K562 (cell line): ENCODE measurements around the gene ZCCHC24. TPM values are rescaled to one million over a fixed set of nuclear protein-coding genes. Genes with fewer than 3 reads are reported as not detected.

ENCODE experiments used
- ATF7 ChIP-seq: fragments of 450-650 bp; IDR thresholded peaks from 2 replicates; pipeline ENCODE4 v1.7.1; 2014; ENCODE audit warnings: mild to moderate bottlenecking, moderate library complexity
- BDP1 ChIP-seq: IDR thresholded peaks from 3 replicates; pipeline ENCODE4 v1.6.1; 2011; ENCODE audit not compliant: insufficient read length, insufficient read depth
- CBX2 ChIP-seq: fragments of 200-600 bp; sonication (generic); IDR thresholded peaks from one replicate; pipeline ENCODE4 v1.6.1; 2012; ENCODE audit warnings: mild to moderate bottlenecking, low read length, inconsistent platforms; ENCODE audit not compliant: insufficient read depth, poor library complexity, severe bottlenecking
- DIDO1 ChIP-seq: fragments of 450-650 bp; IDR thresholded peaks from 2 replicates; pipeline ENCODE4 v1.6.1; 2016; ENCODE audit warnings: low read depth, missing biosample characterization, missing genetic modification characterization
- E2F3 ChIP-seq: fragments of 250-450 bp; sonication (Bioruptor Pico); IDR thresholded peaks from 2 replicates; pipeline ENCODE4 v1.4.0; 2020; ENCODE audit warnings: mild to moderate bottlenecking
- ELF2 ChIP-seq: fragments of 250-450 bp; sonication (Bioruptor Pico); IDR thresholded peaks from 2 replicates; pipeline ENCODE4 v1.5.0; 2021; ENCODE audit warnings: mild to moderate bottlenecking
- ERF ChIP-seq: fragments of 450-650 bp; formaldehyde crosslinking; IDR thresholded peaks from 2 replicates; pipeline ENCODE4 v1.4.0; 2020; ENCODE audit warnings: mild to moderate bottlenecking, mixed read lengths
- MBD2 ChIP-seq: sonication (generic); IDR thresholded peaks from 2 replicates; pipeline ENCODE4 v1.6.1; 2016; ENCODE audit warnings: low read depth, borderline replicate concordance
- MED1 ChIP-seq: sonication (generic); formaldehyde crosslinking; IDR thresholded peaks from 2 replicates; pipeline ENCODE4 v1.8.1; 2023; ENCODE audit warnings: missing genetic modification reagents, borderline replicate concordance
- NR2F6 ChIP-seq: fragments of 450-650 bp; formaldehyde crosslinking; IDR thresholded peaks from 2 replicates; pipeline ENCODE4 v1.4.0; 2020; ENCODE audit warnings: mild to moderate bottlenecking
- NR3C1 ChIP-seq: sonication (generic); formaldehyde crosslinking; IDR thresholded peaks from 2 replicates; pipeline ENCODE4 v1.8.1; 2022; ENCODE audit warnings: missing genetic modification reagents
- POU5F1 ChIP-seq: fragments of 150-350 bp; IDR thresholded peaks from 2 replicates; pipeline ENCODE4 v1.6.1; 2014; ENCODE audit warnings: borderline replicate concordance, low read length, low read depth, mild to moderate bottlenecking; ENCODE audit not compliant: partially characterized antibody
- PRMT5 ChIP-seq: sonication (generic); formaldehyde crosslinking; IDR thresholded peaks from 2 replicates; pipeline ENCODE4 v1.5.0; 2020; ENCODE audit warnings: missing genetic modification reagents
- RNF2 ChIP-seq: sonication (generic); IDR thresholded peaks from 2 replicates; pipeline ENCODE4 v1.6.1; 2016
- SMARCA4 ChIP-seq: fragments of 450-650 bp; IDR thresholded peaks from 2 replicates; pipeline ENCODE4 v1.6.1; 2016
- TEAD4 ChIP-seq, 2 experiments: sonication (generic) in 1 of 2; formaldehyde crosslinking in 1 of 2; IDR thresholded peaks; 2 replicates each; pipeline versions ENCODE4 v1.6.1 to v1.8.0; 2012 to 2022; ENCODE audit warnings: borderline replicate concordance in 1 of 2, inconsistent platforms in 1 of 2, low read length in 1 of 2, mild to moderate bottlenecking in 1 of 2, missing genetic modification reagents in 1 of 2
- ZNF668 ChIP-seq: fragments of 250-450 bp; sonication (Bioruptor Pico); IDR thresholded peaks from 2 replicates; pipeline ENCODE4 v1.8.0; 2022; ENCODE audit warnings: mild to moderate bottlenecking, inconsistent platforms
- ZNF699 ChIP-seq: fragments of 250-450 bp; sonication (Bioruptor Pico); IDR thresholded peaks from 2 replicates; pipeline ENCODE4 v1.8.0; 2021; ENCODE audit warnings: mild to moderate bottlenecking, moderate library complexity; ENCODE audit not compliant: insufficient replicate concordance
- polyA plus RNA-seq, 8 experiments: library from polyadenylated mRNA; depleted of rRNA in 4 of 8; stranded (reverse) in 5 of 8; unstranded in 3 of 8; fragments of >200 nt; fragmentation: Nextera tagmentation in 2 of 8; fragmentation: Illumina TruSeq in 1 of 8; extraction: Ambion mirVana in 2 of 8; extraction: Trizol in 1 of 8; gene quantifications; 2 replicates each; pipeline versions ENCODE4 v1.2.1 to v1.2.3, GENCODE V29; 2011 to 2014; ENCODE audit warnings: inconsistent platforms in 1 of 8, missing spikeins in 1 of 8
- total RNA-seq, 7 experiments: library from RNA; depleted of rRNA in 6 of 7; stranded (reverse); fragments of >200 nt in 6 of 7; fragmentation: Illumina TruSeq in 2 of 7; extraction: Trizol in 2 of 7; gene quantifications; 2 replicates each; pipeline versions ENCODE4 v1.2.1 to v1.2.3, GENCODE V29; 2011 to 2021; ENCODE audit warnings: low replicate concordance in 1 of 7
- TF ChIP-seq, protein P1 (sequence below): fragments of 250-450 bp; sonication (Bioruptor Pico); IDR thresholded peaks from 2 replicates; pipeline ENCODE4 v1.8.0; 2021; ENCODE audit warnings: mild to moderate bottlenecking, moderate library complexity
- TF ChIP-seq, protein P2 (sequence below), 2 experiments: fragments of 250-450 bp in 1 of 2; fragments of 450-650 bp in 1 of 2; sonication (Bioruptor Pico) in 1 of 2; IDR thresholded peaks; 2 replicates each; pipeline versions ENCODE4 v1.6.1 to v1.8.0; 2016 to 2021; ENCODE audit warnings: mild to moderate bottlenecking in 2 of 2, moderate library complexity in 2 of 2, missing compliant biosample characterization in 1 of 2, missing genetic modification characterization in 1 of 2
- TF ChIP-seq, protein P3 (sequence below): sonication (generic); formaldehyde crosslinking; IDR thresholded peaks from 2 replicates; pipeline ENCODE4 v1.8.1; 2023; ENCODE audit warnings: missing genetic modification reagents, mild to moderate bottlenecking, borderline replicate concordance
- TF ChIP-seq, protein P4 (sequence below): fragments of 250-450 bp; sonication (Bioruptor Pico); IDR thresholded peaks from 2 replicates; pipeline ENCODE4 v1.4.0; 2020

ZCCHC24 gene
- total and polyA plus RNA-seq, 9 of the 15 experiments (the other 6 are each of a cell fraction or from before 2014, with no cell fraction given): 0.84 to 11.0 (median 4.6) TPM

DNA sequence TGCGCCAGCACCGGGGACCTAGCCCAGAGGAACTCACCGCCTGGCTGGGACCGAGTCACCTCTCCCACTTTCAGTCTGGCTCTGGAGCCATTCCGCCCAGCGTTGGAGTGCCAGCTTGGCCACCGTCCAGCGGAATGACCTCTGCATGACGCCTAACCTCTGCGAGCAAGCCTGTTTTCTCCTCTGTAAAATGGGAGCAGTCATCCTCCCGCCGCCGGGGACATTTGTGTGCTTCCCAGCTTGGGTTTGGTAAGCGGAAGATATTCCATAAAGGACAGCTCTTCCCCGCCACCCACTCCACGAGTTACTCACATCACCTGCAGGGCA lies 1.3 kb upstream of the ZCCHC24 start (continued):
- TF ChIP-seq TEAD4 (IDR thresholded peaks at IDR 0.05; ENCODE audit: low read length): no peak
- TF ChIP-seq TEAD4 (CRISPR knock-in tag; IDR thresholded peaks at IDR 0.05; ENCODE audit: borderline replicate concordance): no peak
- no peak for TF ChIP-seq SMARCA4
- no peak for TF ChIP-seq RNF2
- TF ChIP-seq MED1: no peak
- TF ChIP-seq POU5F1: no peak
- TF ChIP-seq, protein P1, sequence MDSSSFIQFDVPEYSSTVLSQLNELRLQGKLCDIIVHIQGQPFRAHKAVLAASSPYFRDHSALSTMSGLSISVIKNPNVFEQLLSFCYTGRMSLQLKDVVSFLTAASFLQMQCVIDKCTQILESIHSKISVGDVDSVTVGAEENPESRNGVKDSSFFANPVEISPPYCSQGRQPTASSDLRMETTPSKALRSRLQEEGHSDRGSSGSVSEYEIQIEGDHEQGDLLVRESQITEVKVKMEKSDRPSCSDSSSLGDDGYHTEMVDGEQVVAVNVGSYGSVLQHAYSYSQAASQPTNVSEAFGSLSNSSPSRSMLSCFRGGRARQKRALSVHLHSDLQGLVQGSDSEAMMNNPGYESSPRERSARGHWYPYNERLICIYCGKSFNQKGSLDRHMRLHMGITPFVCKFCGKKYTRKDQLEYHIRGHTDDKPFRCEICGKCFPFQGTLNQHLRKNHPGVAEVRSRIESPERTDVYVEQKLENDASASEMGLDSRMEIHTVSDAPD (CRISPR knock-in tag): no peak
- TF ChIP-seq, protein P2, sequence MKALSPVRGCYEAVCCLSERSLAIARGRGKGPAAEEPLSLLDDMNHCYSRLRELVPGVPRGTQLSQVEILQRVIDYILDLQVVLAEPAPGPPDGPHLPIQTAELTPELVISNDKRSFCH (CRISPR knock-in tag; IDR thresholded peaks at IDR 0.05): no peak
- TF ChIP-seq, protein P2 (tag; IDR thresholded peaks at IDR 0.05): peak; percentile 55
- TF ChIP-seq BDP1: no peak
- peak; percentile 73; the same call in 1 of the 2 replicates for TF ChIP-seq ERF (CRISPR knock-in tag)
- TF ChIP-seq, protein P3, sequence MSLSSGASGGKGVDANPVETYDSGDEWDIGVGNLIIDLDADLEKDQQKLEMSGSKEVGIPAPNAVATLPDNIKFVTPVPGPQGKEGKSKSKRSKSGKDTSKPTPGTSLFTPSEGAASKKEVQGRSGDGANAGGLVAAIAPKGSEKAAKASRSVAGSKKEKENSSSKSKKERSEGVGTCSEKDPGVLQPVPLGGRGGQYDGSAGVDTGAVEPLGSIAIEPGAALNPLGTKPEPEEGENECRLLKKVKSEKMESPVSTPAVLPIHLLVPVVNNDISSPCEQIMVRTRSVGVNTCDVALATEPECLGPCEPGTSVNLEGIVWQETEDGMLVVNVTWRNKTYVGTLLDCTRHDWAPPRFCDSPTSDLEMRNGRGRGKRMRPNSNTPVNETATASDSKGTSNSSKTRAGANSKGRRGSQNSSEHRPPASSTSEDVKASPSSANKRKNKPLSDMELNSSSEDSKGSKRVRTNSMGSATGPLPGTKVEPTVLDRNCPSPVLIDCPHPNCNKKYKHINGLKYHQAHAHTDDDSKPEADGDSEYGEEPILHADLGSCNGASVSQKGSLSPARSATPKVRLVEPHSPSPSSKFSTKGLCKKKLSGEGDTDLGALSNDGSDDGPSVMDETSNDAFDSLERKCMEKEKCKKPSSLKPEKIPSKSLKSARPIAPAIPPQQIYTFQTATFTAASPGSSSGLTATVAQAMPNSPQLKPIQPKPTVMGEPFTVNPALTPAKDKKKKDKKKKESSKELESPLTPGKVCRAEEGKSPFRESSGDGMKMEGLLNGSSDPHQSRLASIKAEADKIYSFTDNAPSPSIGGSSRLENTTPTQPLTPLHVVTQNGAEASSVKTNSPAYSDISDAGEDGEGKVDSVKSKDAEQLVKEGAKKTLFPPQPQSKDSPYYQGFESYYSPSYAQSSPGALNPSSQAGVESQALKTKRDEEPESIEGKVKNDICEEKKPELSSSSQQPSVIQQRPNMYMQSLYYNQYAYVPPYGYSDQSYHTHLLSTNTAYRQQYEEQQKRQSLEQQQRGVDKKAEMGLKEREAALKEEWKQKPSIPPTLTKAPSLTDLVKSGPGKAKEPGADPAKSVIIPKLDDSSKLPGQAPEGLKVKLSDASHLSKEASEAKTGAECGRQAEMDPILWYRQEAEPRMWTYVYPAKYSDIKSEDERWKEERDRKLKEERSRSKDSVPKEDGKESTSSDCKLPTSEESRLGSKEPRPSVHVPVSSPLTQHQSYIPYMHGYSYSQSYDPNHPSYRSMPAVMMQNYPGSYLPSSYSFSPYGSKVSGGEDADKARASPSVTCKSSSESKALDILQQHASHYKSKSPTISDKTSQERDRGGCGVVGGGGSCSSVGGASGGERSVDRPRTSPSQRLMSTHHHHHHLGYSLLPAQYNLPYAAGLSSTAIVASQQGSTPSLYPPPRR (CRISPR knock-in tag): no peak
- no peak for TF ChIP-seq MBD2
- no peak for TF ChIP-seq NR2F6 (CRISPR knock-in tag)
- no peak for TF ChIP-seq E2F3
- no peak for TF ChIP-seq NR3C1 (CRISPR knock-in tag)
- no peak for TF ChIP-seq ZNF668 (CRISPR knock-in tag)
- no peak for TF ChIP-seq DIDO1 (tag)
- no peak for TF ChIP-seq PRMT5 (CRISPR knock-in tag)
- TF ChIP-seq ZNF699 (CRISPR knock-in tag): no peak
- TF ChIP-seq ATF7: no peak
- no peak for TF ChIP-seq CBX2
- no peak for TF ChIP-seq ELF2 (CRISPR knock-in tag)
- TF ChIP-seq, protein P4, sequence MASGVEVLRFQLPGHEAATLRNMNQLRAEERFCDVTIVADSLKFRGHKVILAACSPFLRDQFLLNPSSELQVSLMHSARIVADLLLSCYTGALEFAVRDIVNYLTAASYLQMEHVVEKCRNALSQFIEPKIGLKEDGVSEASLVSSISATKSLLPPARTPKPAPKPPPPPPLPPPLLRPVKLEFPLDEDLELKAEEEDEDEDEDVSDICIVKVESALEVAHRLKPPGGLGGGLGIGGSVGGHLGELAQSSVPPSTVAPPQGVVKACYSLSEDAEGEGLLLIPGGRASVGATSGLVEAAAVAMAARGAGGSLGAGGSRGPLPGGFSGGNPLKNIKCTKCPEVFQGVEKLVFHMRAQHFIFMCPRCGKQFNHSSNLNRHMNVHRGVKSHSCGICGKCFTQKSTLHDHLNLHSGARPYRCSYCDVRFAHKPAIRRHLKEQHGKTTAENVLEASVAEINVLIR (CRISPR knock-in tag): 0 out of 2 replicates have a peak, but pooled peaks have one; percentile 11
